GM18508 (cell line): ENCODE results near the gene TRERF1.
"Not testable (repeated sequence)": the region's sequence is repeated elsewhere in the genome, so short reads cannot be mapped to it uniquely, and the experiment has no call there.

Source experiments
- ATAC-seq: cut with Tn5 transposase; IDR thresholded peaks from one replicate; pipeline ENCODE4 v1.9.1; 2021; ENCODE audit warnings: moderate number of reproducible peaks; ENCODE audit not compliant: insufficient read depth, unreplicated experiment

The TRERF1 gene

GRCh38 chr6:42450477-42451332 lies 1.0 kb downstream of the TRERF1 start:
- ATAC-seq = no peak

GRCh38 chr6:42449917-42450476 lies 1.7 kb downstream of the TRERF1 start:
- ATAC-seq = no peak

GRCh38 chr6:42448927-42449659 lies 2.6 kb downstream of the TRERF1 start:
- ATAC-seq = no peak

- ATAC-seq = no peak
Measured at GRCh38 chr6:42448391-42448790, 3.3 kb downstream of the TRERF1 start.

GRCh38 chr6:42446996-42447395 lies 4.7 kb downstream of the TRERF1 start:
- no peak for ATAC-seq

GRCh38 chr6:42446370-42446769 lies 5.4 kb downstream of the TRERF1 start:
- no peak for ATAC-seq

- ATAC-seq = not testable (repeated sequence)
Measured at GRCh38 chr6:42445955-42446354, 5.8 kb downstream of the TRERF1 start.

GRCh38 chr6:42443312-42444060 lies 8.2 kb downstream of the TRERF1 start:
- ATAC-seq = no peak

GRCh38 chr6:42441697-42442081 lies 10.0 kb downstream of the TRERF1 start:
- ATAC-seq = no peak

GRCh38 chr6:42440778-42441696 lies 10.7 kb downstream of the TRERF1 start:
- ATAC-seq = no peak

GRCh38 chr6:42440027-42440426 lies 11.7 kb downstream of the TRERF1 start:
- no peak for ATAC-seq

- ATAC-seq = no peak
Measured at GRCh38 chr6:42436825-42437224, 14.9 kb downstream of the TRERF1 start.

GRCh38 chr6:42434237-42434636 lies 17.5 kb downstream of the TRERF1 start:
- no peak for ATAC-seq

- ATAC-seq = no peak
Measured at GRCh38 chr6:42433409-42433808, 18.3 kb downstream of the TRERF1 start.

GRCh38 chr6:42431877-42432276 lies 19.8 kb downstream of the TRERF1 start:
- ATAC-seq = no peak

GRCh38 chr6:42431356-42431755 lies 20.4 kb downstream of the TRERF1 start:
- ATAC-seq = no peak

GRCh38 chr6:42429836-42430235 lies 21.9 kb downstream of the TRERF1 start:
- ATAC-seq = no peak

GRCh38 chr6:42429042-42429585 lies 22.6 kb downstream of the TRERF1 start:
- ATAC-seq = no peak

- no peak for ATAC-seq
Measured at GRCh38 chr6:42428326-42429041, 23.2 kb downstream of the TRERF1 start.
